Ecto neural progenitor cell (in vitro differentiated cells): ENCODE data around the gene BST2.
"Not testable (repeated sequence)": the region's sequence is repeated elsewhere in the genome, so short reads cannot be mapped to it uniquely, and the experiment has no call there.

Source experiments
- DNase-seq: peaks from one replicate; pipeline ENCODE4 v3.0.0-alpha.2; 2018; ENCODE audit warnings: low spot score

Gene BST2

GRCh38 chr19:17389957-17390664, 15.3 kb downstream of the BST2 start:
- peak; percentile 70 for DNase-seq

GRCh38 chr19:17389288-17389687, 16.1 kb downstream of the BST2 start:
- no peak for DNase-seq

- peak; percentile 83 for DNase-seq
These were observed 19.4 kb downstream of the BST2 start for GRCh38 chr19:17385878-17386611.

- no peak for DNase-seq
These were observed 24.8 kb downstream of the BST2 start for GRCh38 chr19:17380426-17381138.

GRCh38 chr19:17379221-17379631, 26.2 kb downstream of the BST2 start:
- peak; percentile 75 for DNase-seq

GRCh38 chr19:17378271-17378670, 27.2 kb downstream of the BST2 start:
- no peak for DNase-seq

- DNase-seq = no peak
These were observed 28.4 kb downstream of the BST2 start, which contains the start of gene PLVAP for GRCh38 chr19:17376935-17377600. Gene PLVAP, minus strand, starts transcription at chr19:17377342. Its CDS starts 54 bp downstream, at chr19:17377288.

GRCh38 chr19:17370026-17370587, 35.3 kb downstream of the BST2 start:
- DNase-seq = no peak

GRCh38 chr19:17365361-17365760, 40.1 kb downstream of the BST2 start:
- no peak for DNase-seq

GRCh38 chr19:17363852-17364605, 41.4 kb downstream of the BST2 start:
- DNase-seq = not testable (repeated sequence)

- DNase-seq = no peak
These were observed 45.3 kb downstream of the BST2 start for GRCh38 chr19:17359905-17360800.

GRCh38 chr19:17358395-17358794, 47.0 kb downstream of the BST2 start:
- DNase-seq = no peak

GRCh38 chr19:17357724-17358123, 47.7 kb downstream of the BST2 start:
- no peak for DNase-seq

GRCh38 chr19:17357078-17357666, 48.3 kb downstream of the BST2 start:
- DNase-seq = no peak

GRCh38 chr19:17353386-17353785, 52.0 kb downstream of the BST2 start:
- DNase-seq = no peak
